DMS 273 (cell line): ENCODE data around the gene PPP1R7.

Experiments used
- DNase-seq: peaks from one replicate; lab custom pipeline; 2025; ENCODE audit not compliant: unreplicated experiment; lab: John Stamatoyannopoulos, UW

PPP1R7 gene

DNA sequence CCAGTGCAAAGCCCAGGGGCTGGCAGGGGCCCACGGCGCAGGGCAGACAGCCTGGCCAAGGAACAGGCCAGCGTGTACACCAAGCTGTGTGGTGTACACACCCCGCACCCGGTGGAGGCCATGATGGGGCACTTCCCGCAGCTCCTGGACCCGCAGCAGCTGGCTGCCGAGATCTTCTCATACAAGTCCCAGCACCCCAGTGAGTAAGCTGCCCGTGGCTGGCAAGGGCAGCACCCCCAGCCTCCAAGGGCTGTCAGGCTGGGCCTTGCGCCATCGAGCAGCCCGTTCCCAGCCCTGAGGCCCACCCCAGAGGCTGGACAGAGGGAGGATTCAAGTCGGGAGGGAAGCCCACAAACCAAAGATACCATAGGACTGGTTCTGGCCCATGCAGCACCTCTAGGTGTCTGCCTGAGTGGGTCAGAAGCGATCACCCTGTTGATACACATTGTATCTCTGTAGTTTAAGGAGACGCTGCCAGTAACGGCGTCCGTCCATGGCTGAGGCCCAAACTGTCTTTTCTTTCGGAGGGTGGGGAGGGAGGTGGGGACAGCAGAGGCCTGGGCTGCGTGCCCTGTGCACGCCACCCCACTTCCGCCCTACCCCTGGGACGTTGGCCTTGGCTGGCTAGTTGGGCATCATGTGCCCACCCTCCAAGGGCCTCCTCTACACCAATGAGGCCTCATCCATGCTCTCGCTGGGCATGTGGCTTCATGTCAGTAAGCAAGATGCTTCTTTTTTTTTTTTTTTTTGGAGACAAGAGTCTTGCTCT is 31.3 kb upstream of the PPP1R7 start:
- DNase-seq = no peak

DNA sequence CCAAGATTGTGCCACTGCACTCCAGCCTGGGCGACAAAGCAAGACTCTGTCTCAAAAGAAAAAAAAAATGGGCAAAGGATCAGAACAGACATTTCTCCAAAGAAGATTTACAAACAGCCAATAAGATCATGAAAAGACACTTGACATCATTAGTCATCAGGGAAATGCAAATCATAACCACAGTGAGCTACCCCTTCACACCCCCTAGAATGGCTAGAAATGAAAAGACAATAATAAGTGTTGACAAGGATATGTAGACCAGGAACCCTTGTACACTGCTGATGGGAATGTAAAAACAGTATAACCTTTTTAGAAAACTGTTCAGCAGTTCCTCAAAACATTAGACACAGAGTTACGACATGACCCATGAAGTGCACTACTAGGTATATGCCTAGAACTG is 29.8 kb upstream of the PPP1R7 start:
- no peak for DNase-seq

DNA sequence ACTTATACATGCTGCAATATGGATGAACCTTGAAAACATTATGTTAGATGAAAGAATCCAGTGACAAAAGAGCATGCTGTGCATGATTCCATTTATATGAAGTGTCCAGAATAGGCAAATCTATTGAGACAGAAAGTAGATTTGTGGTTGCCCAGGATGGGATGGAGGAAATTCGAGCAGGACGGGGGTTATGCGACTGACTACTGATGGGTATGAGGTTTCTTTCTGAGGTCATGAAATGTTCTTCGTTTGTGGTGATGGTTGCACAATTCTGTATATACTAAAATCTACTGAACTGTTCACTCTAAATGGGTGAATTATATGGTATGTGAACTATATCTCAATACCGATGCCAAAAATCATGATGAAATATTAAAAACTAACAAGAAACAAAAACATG is 29.3 kb upstream of the PPP1R7 start:
- no peak for DNase-seq

DNA sequence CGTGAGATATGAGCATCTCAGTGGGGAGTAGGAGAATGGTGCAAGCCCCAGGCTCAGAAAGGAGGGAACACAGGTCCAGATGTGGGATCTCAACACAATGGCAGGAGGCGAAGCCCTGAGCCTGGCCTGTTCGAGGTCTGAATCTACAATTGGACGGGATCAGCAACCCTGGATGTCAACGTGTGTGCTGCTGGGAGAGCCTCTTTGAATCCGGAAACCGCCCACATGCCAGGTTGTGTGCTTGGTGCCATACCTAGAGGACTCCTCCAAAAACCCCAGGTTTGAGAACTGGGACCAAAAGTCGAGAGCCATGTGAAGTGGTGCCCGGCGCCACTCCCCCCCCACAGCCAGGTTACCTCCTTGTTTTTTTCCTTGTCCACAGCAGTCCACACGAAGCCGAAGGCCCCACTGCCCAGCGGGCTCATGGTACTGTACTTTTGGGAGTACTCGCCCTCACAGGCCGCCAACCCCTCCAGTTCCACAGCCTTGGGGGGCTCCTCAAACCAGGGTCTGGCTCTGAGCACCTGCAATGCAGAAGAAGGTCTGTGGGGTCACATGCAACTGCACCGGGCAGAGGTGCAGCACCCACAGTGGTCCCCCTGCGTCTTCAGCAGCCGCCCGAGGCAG is 27.8 kb upstream of the PPP1R7 start:
- no peak for DNase-seq

DNA sequence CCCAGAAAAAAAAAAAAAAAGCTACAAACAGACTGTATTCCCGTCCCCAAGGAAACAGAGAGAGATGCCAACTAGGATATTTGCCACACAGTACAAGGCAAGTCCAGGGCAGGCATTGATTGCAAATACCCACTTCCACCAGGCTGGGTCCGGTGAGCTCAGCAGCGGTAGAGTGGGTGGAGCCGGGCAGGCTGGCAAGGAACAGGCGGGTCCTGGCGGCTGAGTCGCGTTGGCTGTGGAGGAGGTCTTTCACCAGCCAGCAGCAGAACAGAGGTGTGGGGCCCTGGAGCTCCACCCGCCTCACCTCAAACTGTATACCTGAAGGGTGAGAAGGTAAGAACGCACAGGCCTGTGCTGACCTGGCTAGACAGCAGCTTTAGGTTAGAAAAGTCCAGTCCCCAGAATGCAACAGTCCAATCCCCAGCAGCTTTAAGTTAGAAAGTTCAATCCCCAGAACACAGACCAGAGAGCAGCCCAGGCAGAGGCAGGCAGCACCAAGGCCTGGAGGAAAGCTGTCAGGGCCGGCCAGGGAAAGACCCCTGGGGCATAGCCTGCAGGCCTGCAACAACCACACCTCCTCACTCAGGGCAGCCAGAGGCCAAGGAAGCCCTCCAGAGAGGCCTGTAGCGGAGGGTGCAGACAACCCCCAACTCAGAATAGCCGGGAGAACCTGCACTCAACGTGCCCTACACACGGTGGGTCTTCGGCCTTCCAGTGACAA is 26.3 kb upstream of the PPP1R7 start:
- no peak for DNase-seq

DNA sequence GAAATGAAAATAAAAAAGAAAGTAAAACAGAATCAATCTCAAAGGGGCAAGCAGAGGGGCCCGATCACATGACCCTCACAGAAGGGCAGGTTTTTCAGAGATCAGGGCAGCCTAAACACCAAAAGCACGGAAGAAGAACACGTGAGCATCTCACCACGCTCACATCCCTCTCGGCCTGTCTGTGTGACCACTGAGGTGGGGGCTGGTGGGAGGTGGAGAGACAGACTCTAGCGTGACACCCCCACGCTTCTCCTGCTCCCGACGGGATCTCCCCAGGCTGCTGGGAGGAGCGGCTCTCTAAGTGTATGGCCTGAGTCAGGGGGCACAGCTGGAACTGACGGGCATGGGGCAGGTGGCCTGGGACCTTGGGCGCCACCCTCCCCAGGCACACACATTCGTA is 24.6 kb upstream of the PPP1R7 start:
- DNase-seq = no peak

DNA sequence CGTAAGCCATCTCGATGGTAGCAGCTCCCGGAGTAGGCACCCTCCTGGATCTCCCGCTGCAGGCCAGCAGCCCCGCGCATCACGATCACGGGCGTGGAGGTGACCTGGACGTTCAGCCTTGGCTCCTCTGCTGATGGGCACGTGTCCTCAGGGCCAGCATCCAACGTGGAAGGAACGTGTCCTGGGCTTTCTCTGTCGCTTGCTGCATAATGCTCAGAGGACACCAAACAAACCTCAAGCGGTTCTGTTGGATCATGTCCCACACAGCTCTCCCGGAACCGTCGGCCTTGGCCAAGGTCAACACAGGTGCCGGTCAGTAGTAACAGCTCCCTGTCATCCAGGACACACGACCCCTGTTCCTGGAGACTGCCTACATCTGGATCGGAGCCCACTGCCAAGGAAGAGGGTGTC is 24.1 kb upstream of the PPP1R7 start:
- DNase-seq = no peak

DNA sequence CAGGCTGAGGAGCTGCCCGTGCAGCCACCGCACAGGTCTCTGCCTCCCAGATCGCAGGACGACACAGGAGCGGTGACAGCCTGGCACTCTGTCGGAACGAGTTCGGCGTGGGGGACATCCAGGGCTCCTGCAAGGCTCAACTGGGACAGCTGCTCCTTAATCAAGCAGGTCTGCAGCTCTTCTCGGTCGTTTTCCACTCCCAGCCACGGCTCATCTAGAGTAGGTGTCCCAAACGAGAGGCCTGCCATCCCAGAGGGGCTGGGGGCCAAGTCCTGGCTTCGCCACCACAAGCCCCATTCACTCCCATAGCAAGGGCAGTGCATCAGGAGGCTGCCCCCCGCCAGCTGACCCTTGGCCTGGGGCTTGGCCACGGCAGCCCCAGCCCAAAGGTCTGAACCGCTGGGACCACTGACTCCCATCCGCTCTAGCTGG is 23.5 kb upstream of the PPP1R7 start:
- DNase-seq = no peak

DNA sequence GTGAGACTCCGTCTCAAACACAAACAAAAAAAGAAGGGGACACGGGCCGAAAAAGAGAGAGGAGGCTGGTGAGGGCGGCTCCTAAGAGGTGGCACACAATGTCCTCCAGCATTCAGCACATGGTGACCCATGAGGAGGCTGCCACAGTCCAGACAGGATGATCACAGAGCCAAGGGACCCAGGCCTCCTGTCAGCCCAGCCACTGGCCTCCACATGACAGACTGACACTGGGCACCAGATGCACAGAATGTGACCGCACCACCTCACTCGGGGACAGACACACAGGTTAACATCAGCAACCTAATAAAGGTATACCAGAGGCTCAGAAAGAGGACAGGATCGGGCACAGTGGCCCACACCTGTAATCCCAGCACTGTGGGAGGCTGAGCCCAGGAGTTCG is 22.0 kb upstream of the PPP1R7 start:
- DNase-seq = no peak

DNA sequence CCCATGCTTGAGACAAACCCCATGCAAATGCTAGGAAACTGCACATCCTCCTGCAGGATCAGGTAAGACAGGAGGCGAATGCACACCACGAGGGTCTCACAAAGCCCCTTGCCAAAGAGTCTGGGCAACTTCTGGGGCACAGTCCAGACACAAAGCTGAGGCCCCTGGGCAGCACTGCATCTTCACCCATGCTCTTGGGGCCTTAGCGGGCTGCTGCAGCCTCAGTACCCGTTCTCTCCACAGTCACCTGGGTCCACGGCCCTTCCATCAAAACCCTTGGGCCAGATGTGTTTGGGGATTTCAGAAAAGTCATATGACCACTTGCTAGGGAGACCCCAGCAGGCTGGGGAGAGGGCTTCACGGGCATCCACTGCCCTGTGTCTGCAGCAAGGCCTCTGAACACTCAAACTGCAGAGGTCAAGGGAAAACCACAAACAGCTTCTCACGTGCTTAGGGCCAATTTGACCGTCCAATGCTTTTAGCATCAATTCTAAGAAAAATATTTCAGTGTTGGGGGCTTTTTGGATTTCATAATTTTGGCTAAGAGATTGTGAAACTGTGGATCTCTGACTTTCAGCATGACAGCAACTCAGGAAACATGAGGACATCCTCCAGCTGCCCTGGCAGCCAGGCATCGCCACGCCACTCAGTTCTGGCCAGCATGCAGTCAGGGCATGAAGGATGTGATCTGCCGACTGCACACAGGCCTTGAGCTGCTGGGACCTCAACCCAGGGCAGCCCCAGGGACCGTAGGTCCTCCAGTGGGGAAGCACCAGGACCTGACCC is 21.0 kb upstream of the PPP1R7 start:
- no peak for DNase-seq

DNA sequence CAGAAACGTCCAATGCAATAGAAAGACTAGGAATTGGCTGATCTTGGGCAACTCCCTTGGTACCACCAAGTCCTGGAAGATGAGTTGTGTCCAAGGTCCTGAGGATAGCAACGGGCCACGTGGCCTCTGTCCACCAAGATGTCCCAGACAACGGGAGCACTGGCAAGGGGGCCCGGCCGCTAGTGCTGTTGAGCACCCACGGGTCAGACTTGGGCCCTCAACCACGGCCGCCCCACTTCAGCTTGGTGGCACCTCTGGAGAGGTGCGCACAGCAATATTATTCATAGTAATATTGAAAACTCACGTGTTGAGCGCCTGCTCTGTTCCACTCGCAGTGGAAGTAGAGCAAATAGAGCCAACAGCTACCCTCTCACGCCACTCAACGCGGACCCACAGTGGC is 20.0 kb upstream of the PPP1R7 start:
- no peak for DNase-seq

DNA sequence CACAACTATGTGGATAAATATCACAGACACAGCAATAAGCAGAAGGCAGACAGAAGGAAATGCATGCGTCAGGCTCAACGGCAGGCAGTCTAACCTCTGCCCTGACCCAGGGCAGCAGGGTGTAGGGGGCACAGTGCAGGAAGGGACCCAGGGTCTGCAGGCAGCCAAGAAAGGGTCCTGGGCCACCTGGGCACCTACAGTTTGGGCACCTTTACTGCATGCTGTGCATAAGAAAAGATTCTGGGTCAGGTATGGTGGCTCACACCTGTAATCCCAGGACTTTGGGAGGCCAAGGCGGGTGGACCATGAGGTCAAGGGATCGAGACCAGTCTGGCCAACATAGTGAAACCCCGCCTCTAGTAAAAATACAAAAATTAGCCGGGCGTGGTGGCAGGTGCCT is 18.7 kb upstream of the PPP1R7 start:
- no peak for DNase-seq

DNA sequence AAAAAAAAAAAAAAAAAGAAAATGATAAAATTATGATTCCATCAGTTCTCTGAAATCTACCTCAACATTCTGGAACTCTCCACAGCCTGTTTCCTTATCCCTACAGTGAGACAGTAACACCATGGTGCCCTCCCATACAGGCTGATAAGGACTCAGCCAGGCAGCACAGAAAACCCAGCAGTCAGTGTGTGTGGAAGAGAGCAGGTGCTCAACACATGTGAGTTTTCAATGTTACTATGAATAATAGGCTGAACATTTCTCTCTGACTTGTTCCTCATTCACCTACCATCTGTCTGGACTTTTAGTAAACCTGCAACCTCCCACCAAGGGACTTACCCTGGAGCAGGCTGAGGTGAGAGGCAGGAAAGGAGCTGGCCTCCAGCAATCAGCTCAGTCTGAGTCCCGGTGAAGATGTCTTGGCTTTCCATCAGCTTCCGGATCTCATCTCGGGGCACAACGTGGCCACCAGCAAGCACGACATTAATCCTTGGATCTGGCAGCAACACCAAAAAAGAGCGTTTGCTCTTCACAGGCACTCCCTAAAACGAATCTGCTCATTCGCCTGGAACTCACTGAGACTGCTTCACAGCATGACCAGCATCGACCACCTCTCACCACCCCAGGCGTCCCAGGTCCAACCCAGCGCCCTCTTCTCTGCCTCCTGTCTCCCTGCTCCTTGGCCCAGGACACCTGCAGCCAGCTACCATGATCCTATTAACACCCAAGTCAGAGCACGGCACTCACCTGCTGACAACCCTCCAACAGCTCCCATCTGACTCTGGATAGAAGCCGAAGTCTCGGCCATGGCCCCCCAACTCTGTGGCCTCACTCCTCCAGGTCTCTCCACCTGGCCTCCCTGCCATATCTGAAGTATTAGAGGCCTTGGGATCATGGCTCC is 17.5 kb upstream of the PPP1R7 start:
- no peak for DNase-seq

DNA sequence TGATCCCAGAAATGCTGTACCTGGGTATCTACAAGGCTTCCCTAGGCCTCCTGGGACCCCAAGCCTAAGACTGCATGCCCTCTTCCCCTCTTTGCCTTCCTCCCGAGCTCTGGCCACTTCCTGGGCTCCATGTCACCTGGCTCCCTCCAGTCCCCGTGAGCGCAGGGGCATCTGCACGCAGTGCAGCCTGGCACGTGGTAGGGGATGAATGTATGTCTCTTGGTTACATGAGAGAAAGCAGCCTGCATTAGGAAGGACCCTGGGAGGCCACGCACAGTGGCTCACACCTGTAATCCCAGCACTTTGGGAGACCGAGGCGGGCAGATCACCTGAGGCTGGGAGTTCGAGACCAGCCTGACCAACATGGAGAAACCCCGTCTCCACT is 16.8 kb upstream of the PPP1R7 start:
- DNase-seq = no peak

DNA sequence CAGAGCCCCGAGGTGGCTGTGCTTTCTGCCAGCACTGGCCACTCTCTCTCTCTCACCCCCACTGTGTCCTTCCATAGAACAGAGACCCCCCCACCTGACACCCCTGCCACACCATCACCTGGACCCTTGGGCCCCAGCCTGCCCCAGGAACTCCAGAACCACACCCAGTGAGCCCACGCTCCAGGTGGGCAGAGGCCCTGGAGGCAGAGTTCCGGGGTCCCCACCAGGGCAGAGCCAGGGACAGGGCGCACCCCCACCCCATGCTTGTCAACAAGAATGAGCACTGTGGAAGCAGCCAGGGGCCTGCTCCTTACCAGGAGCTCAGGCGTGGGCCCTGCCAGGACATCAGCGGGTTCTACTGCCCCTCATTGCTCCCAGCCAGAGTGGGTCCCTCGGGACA is 15.6 kb upstream of the PPP1R7 start:
- DNase-seq = no peak

DNA sequence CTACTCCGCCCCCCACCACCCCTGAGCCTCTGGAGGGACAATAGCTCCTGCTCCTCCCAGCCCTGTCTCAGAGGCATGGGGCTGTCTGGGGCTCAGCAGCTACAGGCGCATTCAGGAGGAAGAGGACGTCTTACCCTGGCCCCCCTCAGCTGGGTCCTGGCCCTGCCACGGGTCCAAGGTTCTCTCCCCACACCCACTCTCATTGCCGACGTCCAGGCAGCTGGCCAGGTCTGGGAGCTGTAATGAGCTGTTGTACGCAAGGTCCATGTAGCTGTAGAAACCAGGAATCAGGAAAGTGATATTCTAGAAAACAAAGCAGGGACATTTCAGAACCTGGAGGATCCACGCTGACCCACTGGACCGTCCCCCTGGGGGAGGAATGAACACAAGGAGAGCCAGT is 14.5 kb upstream of the PPP1R7 start:
- no peak for DNase-seq

DNA sequence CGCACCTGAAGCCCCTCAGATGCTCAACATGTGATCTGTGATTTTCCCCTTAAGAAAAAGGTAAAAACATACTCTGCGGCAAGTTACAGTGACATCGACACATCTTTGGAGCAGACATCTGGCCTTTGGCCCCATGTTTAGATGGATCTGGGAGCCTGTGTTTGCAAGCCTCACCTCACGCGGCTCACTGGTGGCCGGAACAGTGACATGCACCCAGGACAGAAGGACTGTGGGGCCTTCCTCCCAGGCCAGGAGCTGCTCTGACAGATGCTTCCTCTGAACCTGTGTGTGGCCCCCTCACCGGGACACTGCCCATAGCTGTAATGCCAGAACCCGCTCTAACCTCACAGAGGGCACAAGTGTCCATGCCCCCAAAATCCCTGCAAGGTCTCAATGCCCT is 14.1 kb upstream of the PPP1R7 start:
- no peak for DNase-seq

DNA sequence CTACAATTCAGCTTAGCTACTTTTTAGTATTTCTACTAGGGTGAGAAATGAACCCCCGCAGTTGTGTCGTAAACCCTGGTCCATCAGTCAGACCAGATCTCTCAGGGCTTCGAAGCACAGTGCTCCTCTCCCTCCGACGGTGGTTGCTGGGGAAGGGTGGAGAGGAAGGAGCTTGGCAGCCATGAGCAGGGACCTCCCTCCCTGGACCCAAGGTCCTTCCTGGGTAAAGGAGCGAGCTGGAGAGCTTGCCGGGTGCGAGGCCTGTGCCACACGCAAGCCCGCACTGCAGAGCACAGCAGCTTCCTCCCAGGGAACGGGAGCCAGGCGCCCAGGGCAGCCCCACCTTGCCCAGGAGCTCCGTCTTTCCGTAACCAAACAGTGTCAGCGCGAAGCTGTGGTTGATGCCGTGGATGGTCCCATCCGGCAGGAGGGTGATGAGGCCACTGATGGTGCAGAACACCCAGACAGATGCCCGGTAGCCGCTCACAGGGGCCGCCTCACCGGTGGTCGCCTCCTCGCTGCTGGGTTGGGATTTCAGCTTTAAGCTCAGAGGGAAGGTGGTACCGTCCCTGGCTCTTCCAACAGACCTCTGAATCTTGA is 13.5 kb upstream of the PPP1R7 start:
- no peak for DNase-seq

DNA sequence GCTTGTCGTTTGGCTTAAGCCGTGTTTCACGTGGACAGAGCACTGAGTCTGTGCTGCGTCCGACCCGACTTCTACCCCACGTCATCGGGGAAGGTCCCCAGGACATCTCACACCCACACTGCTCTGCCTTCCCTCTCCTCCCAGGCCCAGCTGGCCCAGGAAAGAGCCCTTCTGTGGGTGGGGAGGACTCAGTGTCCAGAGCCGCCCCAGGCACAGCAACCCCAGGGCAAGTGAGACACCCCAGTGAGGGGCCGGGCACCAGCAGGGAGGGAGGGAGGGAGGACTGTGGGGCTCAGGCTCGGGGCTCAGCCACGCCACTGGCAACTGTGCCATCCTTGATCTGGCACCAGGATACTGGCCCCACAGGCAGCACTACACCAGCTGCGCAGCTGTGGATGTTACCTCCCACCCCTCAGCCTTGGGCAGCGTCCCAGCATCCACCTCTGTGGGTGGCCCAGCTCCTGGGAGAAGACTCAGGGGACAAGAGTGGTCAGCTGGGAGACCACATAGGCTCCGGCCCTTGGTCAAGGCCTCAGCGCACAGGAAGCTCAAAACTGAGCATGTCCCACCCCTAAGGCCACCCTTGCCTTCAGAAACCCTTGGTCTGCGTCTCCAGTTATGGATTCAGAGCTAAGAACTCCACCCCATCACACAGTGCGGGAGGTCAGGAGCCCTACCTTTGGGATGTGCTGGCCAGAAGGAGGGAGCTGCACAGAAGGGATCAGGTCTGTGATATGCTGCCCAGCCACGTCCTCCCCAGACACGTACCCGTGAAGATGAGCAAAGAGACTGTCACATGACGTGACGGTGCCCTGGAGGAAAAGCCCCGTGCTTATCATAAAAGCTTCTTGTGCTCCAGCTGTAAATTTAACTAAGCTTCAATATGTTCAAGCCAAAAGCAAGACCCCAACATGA is 12.7 kb upstream of the PPP1R7 start:
- no peak for DNase-seq
